WTC11 (cell line): ENCODE data around the gene SNRPA. TPM values are rescaled to one million over a fixed set of nuclear protein-coding genes. Genes with fewer than 3 reads are reported as not detected.

Experiments used
- ATAC-seq: fragments of 200-7000 bp; cut with Tn5 transposase; 2 replicates; pipeline ENCODE4 v1.10.0; 2021; ENCODE audit warnings: mild to moderate bottlenecking, moderate library complexity
- CTCF ChIA-PET: fragments of 300-600 bp; sonication (Branson Sonifier 250); formaldehyde crosslinking; loops from one replicate; lab custom pipeline; 2021; ENCODE audit warnings: antibody characterized with exemption; lab: Charles Lee
- POLR2A ChIA-PET: fragments of 350-600 bp; sonication (Branson Sonifier 250); formaldehyde crosslinking; loops from one replicate; lab custom pipeline; 2021; ENCODE audit warnings: antibody characterized with exemption; lab: Charles Lee
- DNase-seq: peaks from one replicate; pipeline ENCODE4 v3.0.0; 2021; ENCODE audit warnings: low spot score
- H3K27ac Mint-ChIP-seq: 2 replicates; pipeline ENCODE4 v1.8.0; 2021; ENCODE audit warnings: mixed read lengths
- H3K27me3 Mint-ChIP-seq: 2 replicates; pipeline ENCODE4 v1.8.0; 2021; ENCODE audit warnings: low read depth, mild to moderate bottlenecking, moderate library complexity, mixed read lengths
- H3K36me3 Mint-ChIP-seq: 2 replicates; pipeline ENCODE4 v1.8.0; 2021; ENCODE audit warnings: mixed read lengths
- H3K4me1 Mint-ChIP-seq: 2 replicates; pipeline ENCODE4 v1.8.0; 2022; ENCODE audit warnings: mixed read lengths
- H3K4me3 Mint-ChIP-seq: 2 replicates; pipeline ENCODE4 v1.8.0; 2021; ENCODE audit warnings: mild to moderate bottlenecking, moderate library complexity, mixed read lengths
- H3K9me3 Mint-ChIP-seq: 2 replicates; pipeline ENCODE4 v1.8.0; 2021; ENCODE audit warnings: mixed read lengths
- ATF1 ChIP-seq: sonication (generic); formaldehyde crosslinking; IDR thresholded peaks from 2 replicates; pipeline ENCODE4 v1.8.1; 2023; ENCODE audit warnings: mild to moderate bottlenecking, moderate library complexity, missing genetic modification reagents
- CREM ChIP-seq: sonication (generic); formaldehyde crosslinking; IDR thresholded peaks from 2 replicates; pipeline ENCODE4 v1.8.1; 2022; ENCODE audit warnings: mild to moderate bottlenecking, missing genetic modification reagents, moderate library complexity
- ELF4 ChIP-seq: sonication (generic); formaldehyde crosslinking; IDR thresholded peaks from 2 replicates; pipeline ENCODE4 v1.8.1; 2022; ENCODE audit warnings: low read depth, mild to moderate bottlenecking, moderate library complexity, missing genetic modification reagents
- EMX1 ChIP-seq: fragments of 250-450 bp; sonication (Bioruptor Pico); IDR thresholded peaks from 2 replicates; pipeline ENCODE4 v1.8.0; 2021; ENCODE audit warnings: mild to moderate bottlenecking
- FOXK1 ChIP-seq: sonication (generic); formaldehyde crosslinking; IDR thresholded peaks from 2 replicates; pipeline ENCODE4 v1.8.0; 2022; ENCODE audit warnings: mild to moderate bottlenecking, moderate library complexity, missing genetic modification reagents
- FOXP1 ChIP-seq: sonication (generic); formaldehyde crosslinking; IDR thresholded peaks from 2 replicates; pipeline ENCODE4 v1.8.0; 2022; ENCODE audit warnings: missing genetic modification reagents, mild to moderate bottlenecking, moderate library complexity, borderline replicate concordance
- GABPB1 ChIP-seq: sonication (generic); formaldehyde crosslinking; IDR thresholded peaks from 2 replicates; pipeline ENCODE4 v1.8.1; 2023; ENCODE audit warnings: mild to moderate bottlenecking, missing genetic modification reagents
- GRHL2 ChIP-seq: fragments of 250-450 bp; sonication (Bioruptor Pico); IDR thresholded peaks from 2 replicates; pipeline ENCODE4 v1.8.0; 2022; ENCODE audit warnings: mild to moderate bottlenecking, moderate library complexity; ENCODE audit not compliant: insufficient replicate concordance, severe bottlenecking
- GTF2I ChIP-seq: fragments of 250-450 bp; sonication (Bioruptor Pico); conservative IDR thresholded peaks from 2 replicates; pipeline ENCODE4 v1.4.0; 2021; ENCODE audit warnings: mild to moderate bottlenecking
- JUN ChIP-seq: sonication (generic); formaldehyde crosslinking; IDR thresholded peaks from 2 replicates; pipeline ENCODE4 v1.8.0; 2023; ENCODE audit warnings: mild to moderate bottlenecking, missing genetic modification reagents
- KAT7 ChIP-seq: sonication (generic); formaldehyde crosslinking; IDR thresholded peaks from 2 replicates; pipeline ENCODE4 v1.8.1; 2023; ENCODE audit warnings: missing genetic modification reagents, mild to moderate bottlenecking, borderline replicate concordance
- NFE2L1 ChIP-seq: sonication (generic); formaldehyde crosslinking; IDR thresholded peaks from 2 replicates; pipeline ENCODE4 v1.8.1; 2023; ENCODE audit warnings: missing genetic modification reagents
- NFYB ChIP-seq: sonication (generic); formaldehyde crosslinking; conservative IDR thresholded peaks from 2 replicates; pipeline ENCODE4 v1.8.0; 2022; ENCODE audit warnings: low read depth, missing genetic modification reagents
- OVOL2 ChIP-seq: fragments of 250-450 bp; sonication (Bioruptor Pico); IDR thresholded peaks from 2 replicates; pipeline ENCODE4 v1.9.0; 2021; ENCODE audit warnings: mild to moderate bottlenecking, borderline replicate concordance
- SOX15 ChIP-seq: fragments of 250-450 bp; sonication (Bioruptor Pico); IDR thresholded peaks from 2 replicates; pipeline ENCODE4 v1.9.0; 2021; ENCODE audit warnings: mild to moderate bottlenecking
- TP53 ChIP-seq: sonication (generic); formaldehyde crosslinking; IDR thresholded peaks from 2 replicates; pipeline ENCODE4 v1.8.1; 2023; ENCODE audit warnings: mild to moderate bottlenecking, missing genetic modification reagents
- ZNF263 ChIP-seq: sonication (generic); formaldehyde crosslinking; IDR thresholded peaks from 2 replicates; pipeline ENCODE4 v1.8.1; 2022; ENCODE audit warnings: low read depth, mild to moderate bottlenecking, moderate library complexity, missing genetic modification reagents
- total RNA-seq: library from RNA; stranded (reverse); gene quantifications from 3 replicates; pipeline ENCODE4 v1.2.3, GENCODE V29; 2021
- TF ChIP-seq, protein P1 (sequence below): fragments of 250-450 bp; sonication (Bioruptor Pico); IDR thresholded peaks from 2 replicates; pipeline ENCODE4 v1.9.0; 2021; ENCODE audit warnings: moderate library complexity, mild to moderate bottlenecking, inconsistent platforms, borderline replicate concordance
- TF ChIP-seq, protein P2 (sequence below): sonication (generic); formaldehyde crosslinking; IDR thresholded peaks from 2 replicates; pipeline ENCODE4 v1.8.1; 2023; ENCODE audit warnings: mild to moderate bottlenecking, missing genetic modification reagents
- TF ChIP-seq, protein P3 (sequence below): sonication (generic); formaldehyde crosslinking; IDR thresholded peaks from 2 replicates; pipeline ENCODE4 v1.8.1; 2022; ENCODE audit warnings: low read depth, missing genetic modification reagents, borderline replicate concordance
- TF ChIP-seq, protein P4 (sequence below): sonication (generic); formaldehyde crosslinking; conservative IDR thresholded peaks from 2 replicates; pipeline ENCODE4 v1.8.1; 2022; ENCODE audit warnings: mild to moderate bottlenecking, missing genetic modification reagents
- TF ChIP-seq, protein P5 (sequence below): sonication (generic); formaldehyde crosslinking; IDR thresholded peaks from 2 replicates; pipeline ENCODE4 v1.8.1; 2023; ENCODE audit warnings: mild to moderate bottlenecking, missing genetic modification reagents, moderate library complexity
- TF ChIP-seq, protein P6 (sequence below): sonication (generic); formaldehyde crosslinking; IDR thresholded peaks from 2 replicates; pipeline ENCODE4 v1.8.1; 2022; ENCODE audit warnings: low read depth, mild to moderate bottlenecking, moderate library complexity, missing genetic modification reagents, borderline replicate concordance
- TF ChIP-seq, protein P7 (sequence below): fragments of 250-450 bp; sonication (Bioruptor Pico); IDR thresholded peaks from 2 replicates; pipeline ENCODE4 v1.9.0; 2021; ENCODE audit warnings: mild to moderate bottlenecking

The SNRPA gene
- total RNA-seq, 1 experiment from 2014 or later = 227 TPM

DNA sequence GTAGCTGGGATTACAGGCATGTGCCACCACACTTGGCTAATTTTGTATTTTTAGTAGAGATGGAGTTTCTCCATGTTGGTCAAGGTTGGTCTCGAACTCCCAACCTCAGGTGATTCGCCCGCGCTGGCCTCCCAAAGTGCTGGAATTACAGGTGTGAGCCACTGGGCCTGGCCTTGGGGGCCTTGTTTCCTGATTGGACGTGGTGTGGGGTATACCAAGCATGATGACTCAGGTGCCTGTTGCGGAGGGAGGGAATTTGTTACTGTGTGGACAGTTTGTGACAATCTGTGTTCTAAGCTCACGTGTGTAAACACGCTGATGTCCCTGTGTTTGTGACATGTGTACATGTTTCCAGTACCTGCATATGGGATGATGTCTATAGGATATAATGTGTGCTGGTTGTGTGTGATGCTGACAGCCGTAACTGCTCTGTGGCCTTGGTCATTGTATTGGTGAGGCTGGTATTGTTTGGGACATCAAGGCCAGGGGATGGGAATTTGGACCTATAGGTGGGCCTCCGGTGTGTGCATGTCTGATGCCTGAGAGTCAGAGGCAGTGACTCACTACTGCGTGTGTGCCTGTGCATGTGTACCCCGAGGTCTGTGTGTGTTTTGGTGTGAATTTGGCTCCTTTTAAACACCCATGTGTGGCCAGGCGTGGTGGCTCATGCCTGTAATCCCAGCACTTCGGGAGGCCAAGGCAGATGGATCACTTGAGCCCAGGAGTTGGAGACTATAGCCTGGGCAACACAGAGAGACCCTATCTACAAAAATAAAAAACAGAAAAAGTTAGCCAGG lies 46.4 kb downstream of the SNRPA start:
- DNase-seq (no peak), ATAC-seq (no peak)
- Mint-ChIP-seq H3K36me3 (peaks cover 6% of the 10 kb centered on the region), H3K27me3 (no peaks in the 10 kb centered on the region), H3K9me3 (no peaks in the 10 kb centered on the region), H3K27ac (peak overlapping the region; percentile 98), H3K4me3 (peak overlapping the region; percentile 86), H3K4me1 (peaks cover 25% of the 10 kb centered on the region)
- CTCF ChIA-PET = interaction anchor here (1.0 to 3.3 kb wide), 11 partner anchors 10 to 347 kb away, joined by 3 to 76 read pairs (median 11); partner anchors contain the start of gene RAB4B
- no peak for TF ChIP-seq FOXK1 (CRISPR knock-in tag)
- TF ChIP-seq, protein P1, sequence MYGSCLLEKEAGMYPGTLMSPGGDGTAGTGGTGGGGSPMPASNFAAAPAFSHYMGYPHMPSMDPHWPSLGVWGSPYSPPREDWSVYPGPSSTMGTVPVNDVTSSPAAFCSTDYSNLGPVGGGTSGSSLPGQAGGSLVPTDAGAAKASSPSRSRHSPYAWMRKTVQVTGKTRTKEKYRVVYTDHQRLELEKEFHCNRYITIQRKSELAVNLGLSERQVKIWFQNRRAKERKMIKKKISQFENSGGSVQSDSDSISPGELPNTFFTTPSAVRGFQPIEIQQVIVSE (CRISPR knock-in tag) = no peak
- TF ChIP-seq JUN (CRISPR knock-in tag) = no peak
- TF ChIP-seq ZNF263 (CRISPR knock-in tag) = no peak
- TF ChIP-seq TP53 = no peak
- TF ChIP-seq GABPB1 = no peak
- TF ChIP-seq NFE2L1 (CRISPR knock-in tag) = no peak
- TF ChIP-seq ELF4 (CRISPR knock-in tag) = no peak
- TF ChIP-seq ATF1 = no peak
- TF ChIP-seq, protein P2, sequence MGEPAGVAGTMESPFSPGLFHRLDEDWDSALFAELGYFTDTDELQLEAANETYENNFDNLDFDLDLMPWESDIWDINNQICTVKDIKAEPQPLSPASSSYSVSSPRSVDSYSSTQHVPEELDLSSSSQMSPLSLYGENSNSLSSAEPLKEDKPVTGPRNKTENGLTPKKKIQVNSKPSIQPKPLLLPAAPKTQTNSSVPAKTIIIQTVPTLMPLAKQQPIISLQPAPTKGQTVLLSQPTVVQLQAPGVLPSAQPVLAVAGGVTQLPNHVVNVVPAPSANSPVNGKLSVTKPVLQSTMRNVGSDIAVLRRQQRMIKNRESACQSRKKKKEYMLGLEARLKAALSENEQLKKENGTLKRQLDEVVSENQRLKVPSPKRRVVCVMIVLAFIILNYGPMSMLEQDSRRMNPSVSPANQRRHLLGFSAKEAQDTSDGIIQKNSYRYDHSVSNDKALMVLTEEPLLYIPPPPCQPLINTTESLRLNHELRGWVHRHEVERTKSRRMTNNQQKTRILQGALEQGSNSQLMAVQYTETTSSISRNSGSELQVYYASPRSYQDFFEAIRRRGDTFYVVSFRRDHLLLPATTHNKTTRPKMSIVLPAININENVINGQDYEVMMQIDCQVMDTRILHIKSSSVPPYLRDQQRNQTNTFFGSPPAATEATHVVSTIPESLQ (CRISPR knock-in tag) = no peak
- TF ChIP-seq OVOL2 (CRISPR knock-in tag) = no peak
- TF ChIP-seq, protein P3, sequence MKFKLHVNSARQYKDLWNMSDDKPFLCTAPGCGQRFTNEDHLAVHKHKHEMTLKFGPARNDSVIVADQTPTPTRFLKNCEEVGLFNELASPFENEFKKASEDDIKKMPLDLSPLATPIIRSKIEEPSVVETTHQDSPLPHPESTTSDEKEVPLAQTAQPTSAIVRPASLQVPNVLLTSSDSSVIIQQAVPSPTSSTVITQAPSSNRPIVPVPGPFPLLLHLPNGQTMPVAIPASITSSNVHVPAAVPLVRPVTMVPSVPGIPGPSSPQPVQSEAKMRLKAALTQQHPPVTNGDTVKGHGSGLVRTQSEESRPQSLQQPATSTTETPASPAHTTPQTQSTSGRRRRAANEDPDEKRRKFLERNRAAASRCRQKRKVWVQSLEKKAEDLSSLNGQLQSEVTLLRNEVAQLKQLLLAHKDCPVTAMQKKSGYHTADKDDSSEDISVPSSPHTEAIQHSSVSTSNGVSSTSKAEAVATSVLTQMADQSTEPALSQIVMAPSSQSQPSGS = no peak
- TF ChIP-seq NFYB (CRISPR knock-in tag) = no peak
- POLR2A ChIA-PET = interaction anchor here (1.4 to 3.0 kb wide), 3 partner anchors 10 to 47 kb away, joined by 17 to 48 read pairs (median 19); partner anchors contain the start of genes ACTMAP, RAB4B and SNRPA

DNA sequence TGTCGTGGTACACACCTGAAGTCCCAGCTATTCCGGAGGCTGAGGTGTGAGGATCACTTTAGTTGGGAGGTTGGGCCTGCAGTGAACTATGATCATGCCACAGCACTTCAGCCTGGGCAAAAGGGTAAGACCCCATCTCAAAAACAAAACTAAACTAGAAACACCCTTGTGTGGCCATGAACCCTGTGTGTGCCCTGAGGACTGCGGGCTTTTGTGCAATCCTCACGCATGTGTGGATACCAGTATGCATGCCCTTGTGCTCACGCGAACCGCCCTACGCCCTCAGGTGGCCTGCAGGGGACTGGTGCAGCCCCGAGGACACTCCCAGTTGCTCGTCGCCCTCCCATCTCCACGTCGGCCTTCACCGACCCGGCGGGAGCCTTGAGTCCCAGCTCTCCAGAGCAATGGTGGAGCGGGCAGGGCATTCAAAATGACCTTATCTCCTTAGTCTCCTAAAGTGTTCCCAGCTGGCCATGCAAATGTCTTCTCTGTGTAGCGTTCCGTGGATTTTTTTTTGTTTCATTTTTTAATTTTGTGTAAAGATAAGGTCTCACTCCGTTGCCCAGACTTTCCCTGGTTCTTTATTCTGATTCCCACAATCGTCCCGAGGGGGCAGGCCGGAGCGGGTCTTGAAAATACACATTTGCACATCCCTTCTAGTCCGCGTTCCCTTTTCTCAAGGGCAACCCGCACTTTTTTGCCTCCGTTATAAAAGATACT lies 47.1 kb downstream of the SNRPA start:
- H3K27me3 Mint-ChIP-seq = no peaks in the 10 kb centered on the region
- peaks cover 9% of the 10 kb centered on the region for H3K36me3 Mint-ChIP-seq
- peak; percentile 85 for DNase-seq
- H3K27ac Mint-ChIP-seq = peak overlapping the region; percentile 98
- no peaks in the 10 kb centered on the region for H3K9me3 Mint-ChIP-seq
- H3K4me3 Mint-ChIP-seq = peak overlapping the region; percentile 86
- ATAC-seq = peak; percentile 72
- H3K4me1 Mint-ChIP-seq = peaks cover 32% of the 10 kb centered on the region
- ChIA-PET CTCF (interaction anchor here (0.7 to 3.3 kb wide), 23 partner anchors 9 to 421 kb away, joined by 3 to 76 read pairs (median 4); partner anchors contain the start of genes ACTMAP, AXL, COQ8B and ITPKC), POLR2A (interaction anchor here (0.7 to 3.0 kb wide), 7 partner anchors 9 to 108 kb away, joined by 3 to 48 read pairs (median 7); partner anchors contain the start of genes ACTMAP, COQ8B, ITPKC and NUMBL)
- TF ChIP-seq, protein P4, sequence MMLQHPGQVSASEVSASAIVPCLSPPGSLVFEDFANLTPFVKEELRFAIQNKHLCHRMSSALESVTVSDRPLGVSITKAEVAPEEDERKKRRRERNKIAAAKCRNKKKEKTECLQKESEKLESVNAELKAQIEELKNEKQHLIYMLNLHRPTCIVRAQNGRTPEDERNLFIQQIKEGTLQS (CRISPR knock-in tag) = no peak
- no peak for TF ChIP-seq SOX15 (CRISPR knock-in tag)
- TF ChIP-seq CREM = no peak
- 0 out of 2 replicates have a peak, but pooled peaks have one; percentile 20 for TF ChIP-seq FOXP1 (CRISPR knock-in tag)
- TF ChIP-seq GTF2I (CRISPR knock-in tag) = no peak
- TF ChIP-seq KAT7 (CRISPR knock-in tag) = no peak
- TF ChIP-seq ZNF263 (CRISPR knock-in tag) = no peak
- no peak for TF ChIP-seq EMX1 (CRISPR knock-in tag)
- TF ChIP-seq, protein P5, sequence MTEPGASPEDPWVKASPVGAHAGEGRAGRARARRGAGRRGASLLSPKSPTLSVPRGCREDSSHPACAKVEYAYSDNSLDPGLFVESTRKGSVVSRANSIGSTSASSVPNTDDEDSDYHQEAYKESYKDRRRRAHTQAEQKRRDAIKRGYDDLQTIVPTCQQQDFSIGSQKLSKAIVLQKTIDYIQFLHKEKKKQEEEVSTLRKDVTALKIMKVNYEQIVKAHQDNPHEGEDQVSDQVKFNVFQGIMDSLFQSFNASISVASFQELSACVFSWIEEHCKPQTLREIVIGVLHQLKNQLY (CRISPR knock-in tag) = no peak
- TF ChIP-seq, protein P6, sequence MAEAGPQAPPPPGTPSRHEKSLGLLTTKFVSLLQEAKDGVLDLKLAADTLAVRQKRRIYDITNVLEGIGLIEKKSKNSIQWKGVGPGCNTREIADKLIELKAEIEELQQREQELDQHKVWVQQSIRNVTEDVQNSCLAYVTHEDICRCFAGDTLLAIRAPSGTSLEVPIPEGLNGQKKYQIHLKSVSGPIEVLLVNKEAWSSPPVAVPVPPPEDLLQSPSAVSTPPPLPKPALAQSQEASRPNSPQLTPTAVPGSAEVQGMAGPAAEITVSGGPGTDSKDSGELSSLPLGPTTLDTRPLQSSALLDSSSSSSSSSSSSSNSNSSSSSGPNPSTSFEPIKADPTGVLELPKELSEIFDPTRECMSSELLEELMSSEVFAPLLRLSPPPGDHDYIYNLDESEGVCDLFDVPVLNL (CRISPR knock-in tag) = no peak
- TF ChIP-seq, protein P7, sequence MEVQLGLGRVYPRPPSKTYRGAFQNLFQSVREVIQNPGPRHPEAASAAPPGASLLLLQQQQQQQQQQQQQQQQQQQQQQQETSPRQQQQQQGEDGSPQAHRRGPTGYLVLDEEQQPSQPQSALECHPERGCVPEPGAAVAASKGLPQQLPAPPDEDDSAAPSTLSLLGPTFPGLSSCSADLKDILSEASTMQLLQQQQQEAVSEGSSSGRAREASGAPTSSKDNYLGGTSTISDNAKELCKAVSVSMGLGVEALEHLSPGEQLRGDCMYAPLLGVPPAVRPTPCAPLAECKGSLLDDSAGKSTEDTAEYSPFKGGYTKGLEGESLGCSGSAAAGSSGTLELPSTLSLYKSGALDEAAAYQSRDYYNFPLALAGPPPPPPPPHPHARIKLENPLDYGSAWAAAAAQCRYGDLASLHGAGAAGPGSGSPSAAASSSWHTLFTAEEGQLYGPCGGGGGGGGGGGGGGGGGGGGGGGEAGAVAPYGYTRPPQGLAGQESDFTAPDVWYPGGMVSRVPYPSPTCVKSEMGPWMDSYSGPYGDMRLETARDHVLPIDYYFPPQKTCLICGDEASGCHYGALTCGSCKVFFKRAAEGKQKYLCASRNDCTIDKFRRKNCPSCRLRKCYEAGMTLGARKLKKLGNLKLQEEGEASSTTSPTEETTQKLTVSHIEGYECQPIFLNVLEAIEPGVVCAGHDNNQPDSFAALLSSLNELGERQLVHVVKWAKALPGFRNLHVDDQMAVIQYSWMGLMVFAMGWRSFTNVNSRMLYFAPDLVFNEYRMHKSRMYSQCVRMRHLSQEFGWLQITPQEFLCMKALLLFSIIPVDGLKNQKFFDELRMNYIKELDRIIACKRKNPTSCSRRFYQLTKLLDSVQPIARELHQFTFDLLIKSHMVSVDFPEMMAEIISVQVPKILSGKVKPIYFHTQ (CRISPR knock-in tag) = no peak
- no peak for TF ChIP-seq GRHL2 (CRISPR knock-in tag)
